Measurements from ENCODE around the gene GALNT17.

Gene GALNT17

DNA sequence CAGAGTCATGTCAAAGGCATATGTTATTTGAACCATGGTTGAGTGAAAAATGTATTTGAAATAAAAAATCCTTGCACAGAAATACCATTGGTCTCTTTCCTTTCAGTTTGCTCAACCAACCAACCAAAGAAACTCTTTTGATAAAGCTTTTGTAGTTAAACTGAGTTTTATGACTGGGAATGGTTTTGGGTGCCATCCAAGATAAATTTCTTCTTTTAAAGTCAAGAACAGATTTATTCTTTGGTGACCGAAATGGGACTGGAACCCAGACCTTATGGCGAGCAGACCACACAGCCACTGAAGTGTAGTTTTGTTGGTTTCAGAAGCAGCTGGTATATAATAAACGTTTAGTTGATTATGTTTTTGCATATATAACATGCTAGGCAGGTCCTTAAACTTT lies 2.8 kb upstream of the GALNT17 start:
- TF ChIP-seq, protein P1, sequence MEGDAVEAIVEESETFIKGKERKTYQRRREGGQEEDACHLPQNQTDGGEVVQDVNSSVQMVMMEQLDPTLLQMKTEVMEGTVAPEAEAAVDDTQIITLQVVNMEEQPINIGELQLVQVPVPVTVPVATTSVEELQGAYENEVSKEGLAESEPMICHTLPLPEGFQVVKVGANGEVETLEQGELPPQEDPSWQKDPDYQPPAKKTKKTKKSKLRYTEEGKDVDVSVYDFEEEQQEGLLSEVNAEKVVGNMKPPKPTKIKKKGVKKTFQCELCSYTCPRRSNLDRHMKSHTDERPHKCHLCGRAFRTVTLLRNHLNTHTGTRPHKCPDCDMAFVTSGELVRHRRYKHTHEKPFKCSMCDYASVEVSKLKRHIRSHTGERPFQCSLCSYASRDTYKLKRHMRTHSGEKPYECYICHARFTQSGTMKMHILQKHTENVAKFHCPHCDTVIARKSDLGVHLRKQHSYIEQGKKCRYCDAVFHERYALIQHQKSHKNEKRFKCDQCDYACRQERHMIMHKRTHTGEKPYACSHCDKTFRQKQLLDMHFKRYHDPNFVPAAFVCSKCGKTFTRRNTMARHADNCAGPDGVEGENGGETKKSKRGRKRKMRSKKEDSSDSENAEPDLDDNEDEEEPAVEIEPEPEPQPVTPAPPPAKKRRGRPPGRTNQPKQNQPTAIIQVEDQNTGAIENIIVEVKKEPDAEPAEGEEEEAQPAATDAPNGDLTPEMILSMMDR (IDR thresholded peaks at IDR 0.05; ENCODE audit: insufficient read depth, low read length, poor library complexity, severe bottlenecking) = no peak

DNA sequence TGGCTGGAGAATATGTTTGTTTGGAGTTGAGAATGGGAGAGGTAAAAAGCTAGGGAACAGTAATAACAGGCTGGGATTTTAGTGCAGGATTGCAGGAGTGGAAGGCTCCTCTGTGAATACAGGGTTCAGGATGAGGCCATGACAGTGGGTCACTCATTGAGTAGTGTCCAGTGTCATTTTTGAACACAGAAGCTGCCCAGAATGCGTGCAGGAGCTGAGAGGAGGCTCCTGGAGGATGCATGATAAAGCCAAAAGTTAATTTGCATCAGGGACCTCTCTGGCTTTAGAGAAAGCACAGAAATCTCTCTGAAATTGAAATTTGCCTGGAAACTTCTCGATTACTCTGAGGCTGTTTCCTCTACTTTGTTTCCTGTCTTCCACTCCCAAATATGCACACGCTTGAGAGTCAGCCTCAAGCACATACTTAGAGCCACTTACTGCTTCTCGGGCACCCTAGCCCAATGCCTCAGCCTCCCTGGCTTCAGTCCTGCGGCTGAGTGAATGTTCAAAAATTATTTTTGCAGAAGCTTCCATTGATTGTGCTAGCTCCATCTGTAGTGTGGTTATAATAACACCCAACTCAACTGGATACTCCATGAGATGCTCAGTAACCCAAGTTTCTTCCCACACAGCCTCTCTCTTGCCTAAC lies 1.8 kb upstream of the GALNT17 start:
- no peak for DNase-seq (ENCODE audit: extremely low read depth, insufficient read length)
- Histone ChIP-seq H3K36me3 (ENCODE audit: control insufficient read depth, insufficient read depth, low read length) (no peaks in the 10 kb centered on the region), H3K27me3 (replicated peaks; ENCODE audit: control insufficient read depth, insufficient read depth, low read length) (no peaks in the 10 kb centered on the region), H3K4me3 (replicated peaks; ENCODE audit: low read depth, low read length) (no peak overlapping the region)
- TF ChIP-seq, protein P1 (IDR thresholded peaks at IDR 0.05; ENCODE audit: insufficient read depth, low read length, poor library complexity, severe bottlenecking) = no peak

More for the DNA sequence above, 2.8 kb upstream of the GALNT17 start:
- H3K36me3 ChIP-seq (ENCODE audit: control insufficient read depth, insufficient read depth, low read length) = no peaks in the 10 kb centered on the region
- no peak for DNase-seq (ENCODE audit: extremely low read depth, insufficient read length)
- no peaks in the 10 kb centered on the region for H3K27me3 ChIP-seq (replicated peaks; ENCODE audit: control insufficient read depth, insufficient read depth, low read length)
- no peak overlapping the region for H3K4me3 ChIP-seq (replicated peaks; ENCODE audit: low read depth, low read length)

DNA sequence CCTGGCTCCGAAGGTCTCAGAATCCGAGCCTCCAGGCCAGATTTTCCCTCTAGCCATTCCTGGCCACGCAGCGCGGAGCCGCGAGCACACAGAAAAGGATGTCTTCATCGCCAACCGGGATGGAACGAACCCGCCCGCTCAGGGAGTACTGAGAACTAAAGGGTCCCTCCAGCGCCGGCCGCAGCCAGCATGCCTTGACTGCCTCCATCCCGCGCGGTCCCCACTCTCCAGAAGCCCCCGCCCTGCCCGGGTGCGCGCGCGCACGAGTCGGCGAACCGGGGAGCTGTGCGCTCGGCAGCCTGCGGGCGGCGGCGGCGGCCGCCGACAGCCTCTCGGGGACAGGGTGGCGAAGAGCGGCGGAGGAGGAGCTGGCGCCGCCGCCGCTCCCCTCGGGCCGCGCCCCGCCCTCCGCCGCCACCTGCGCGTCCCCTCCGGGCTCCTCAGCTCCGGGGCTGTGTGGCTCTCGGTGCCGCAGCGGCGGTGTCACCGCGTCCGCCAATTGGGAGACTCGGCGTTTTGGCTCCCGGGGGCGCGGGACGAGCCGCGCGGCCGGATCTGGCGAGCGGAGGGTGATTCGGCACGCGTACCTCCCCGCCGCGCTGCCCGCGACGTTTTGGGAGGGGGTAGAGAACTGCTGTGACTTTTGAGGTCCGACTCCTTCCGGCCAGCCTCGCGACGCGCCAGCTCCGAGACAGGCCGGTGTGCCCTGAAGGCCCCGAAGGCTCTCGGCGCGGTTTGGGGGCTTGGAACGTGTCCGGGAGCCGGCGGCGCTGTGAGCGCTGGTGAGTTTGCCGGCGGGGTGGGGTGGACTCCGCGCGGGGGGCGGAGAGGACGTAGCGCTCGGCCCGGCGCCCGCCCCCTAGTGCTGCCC lies 453 bp upstream of the GALNT17 start:
- TF ChIP-seq, protein P1 (IDR thresholded peaks at IDR 0.05; ENCODE audit: insufficient read depth, low read length, poor library complexity, severe bottlenecking) = no peak

DNA sequence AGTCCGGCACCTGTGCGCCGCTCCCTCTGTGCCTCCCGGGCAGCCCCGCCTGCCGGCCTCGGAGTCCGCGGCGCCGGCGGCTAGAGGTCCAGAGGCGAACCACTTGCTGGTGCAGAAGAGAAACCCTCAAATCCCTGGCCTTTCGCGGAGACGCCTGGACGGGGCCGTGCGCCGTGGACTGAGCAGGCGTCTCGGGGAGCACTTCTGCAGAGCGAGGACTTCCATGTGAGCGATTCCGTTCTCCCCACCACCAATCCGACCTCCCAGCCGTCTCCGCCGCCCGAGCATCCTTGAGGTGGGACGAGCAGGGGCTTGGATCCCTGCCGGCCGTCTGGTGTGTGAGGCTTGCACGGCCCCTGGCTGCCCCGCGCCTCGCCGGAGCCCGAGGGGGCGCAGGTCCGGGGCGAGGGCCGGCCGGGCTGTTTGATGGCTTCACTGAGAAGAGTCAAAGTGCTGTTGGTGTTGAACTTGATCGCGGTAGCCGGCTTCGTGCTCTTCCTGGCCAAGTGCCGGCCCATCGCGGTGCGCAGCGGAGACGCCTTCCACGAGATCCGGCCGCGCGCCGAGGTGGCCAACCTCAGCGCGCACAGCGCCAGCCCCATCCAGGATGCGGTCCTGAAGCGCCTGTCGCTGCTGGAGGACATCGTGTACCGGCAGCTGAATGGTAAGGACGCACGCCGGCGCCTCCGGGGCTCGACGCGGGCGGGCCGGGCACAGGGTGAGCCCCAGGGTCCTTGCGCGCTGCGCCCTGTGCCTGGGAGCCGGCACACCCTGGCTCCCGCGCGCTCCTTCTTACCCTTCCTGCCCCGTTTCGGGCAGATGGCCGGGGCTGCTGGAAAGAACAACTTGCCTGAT lies 660 bp downstream of the GALNT17 start:
- H3K36me3 ChIP-seq (ENCODE audit: control insufficient read depth, insufficient read depth, low read length) = no peaks in the 10 kb centered on the region
- TF ChIP-seq, protein P1 (IDR thresholded peaks at IDR 0.05; ENCODE audit: insufficient read depth, low read length, poor library complexity, severe bottlenecking) = no peak
- DNase-seq (ENCODE audit: extremely low read depth, insufficient read length) = peak; percentile 9
- no peaks in the 10 kb centered on the region for H3K27me3 ChIP-seq (replicated peaks; ENCODE audit: control insufficient read depth, insufficient read depth, low read length)
- no peak overlapping the region for H3K4me3 ChIP-seq (replicated peaks; ENCODE audit: low read depth, low read length)

More for the DNA sequence above, 453 bp upstream of the GALNT17 start:
- H3K4me3 ChIP-seq (replicated peaks; ENCODE audit: low read depth, low read length) = no peak overlapping the region
- H3K27me3 ChIP-seq (replicated peaks; ENCODE audit: control insufficient read depth, insufficient read depth, low read length) = no peaks in the 10 kb centered on the region
- DNase-seq (ENCODE audit: extremely low read depth, insufficient read length) = peak; percentile 11
- no peaks in the 10 kb centered on the region for H3K36me3 ChIP-seq (ENCODE audit: control insufficient read depth, insufficient read depth, low read length)

DNA sequence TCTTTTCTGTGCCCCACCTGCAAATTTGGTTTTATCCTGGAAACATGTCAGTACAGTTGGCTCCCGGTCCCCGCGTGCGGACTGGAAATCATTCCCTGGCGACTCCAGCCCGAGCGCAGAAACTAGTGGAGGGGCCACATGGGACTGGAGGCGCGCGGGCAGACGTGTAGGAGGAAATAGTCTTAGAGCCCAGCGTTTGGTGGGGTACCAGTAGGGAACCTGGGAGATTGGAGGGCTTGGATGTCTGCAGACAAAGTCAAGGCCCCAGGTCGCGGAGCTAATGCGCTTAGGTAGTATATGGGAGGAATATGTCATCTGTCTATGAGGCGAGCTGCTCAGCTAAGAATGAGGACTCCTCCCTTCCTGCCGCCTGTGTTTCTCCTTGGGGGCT lies 1.3 kb downstream of the GALNT17 start:
- H3K4me3 ChIP-seq (replicated peaks; ENCODE audit: low read depth, low read length) = no peak overlapping the region
- TF ChIP-seq, protein P1 (IDR thresholded peaks at IDR 0.05; ENCODE audit: insufficient read depth, low read length, poor library complexity, severe bottlenecking) = no peak
- no peak for DNase-seq (ENCODE audit: extremely low read depth, insufficient read length)
- no peaks in the 10 kb centered on the region for H3K27me3 ChIP-seq (replicated peaks; ENCODE audit: control insufficient read depth, insufficient read depth, low read length)
- no peaks in the 10 kb centered on the region for H3K36me3 ChIP-seq (ENCODE audit: control insufficient read depth, insufficient read depth, low read length)
